IMR-90 (cell line): Measurements from ENCODE around the gene ANKRD1. TPM values are rescaled to one million over a fixed set of nuclear protein-coding genes. Genes with fewer than 3 reads are reported as not detected.

ENCODE experiments used
- ATAC-seq: fragments of 200-7000 bp; cut with Tn5 transposase; 2 replicates; pipeline ENCODE4 v1.9.1; 2020; ENCODE audit warnings: low read depth, mild to moderate bottlenecking, moderate library complexity
- BruUV-seq: library from RNA; stranded (reverse); fragments of 400-500 nt; replicated peaks from 2 replicates; lab custom pipeline; 2021; lab: Mats Ljungman, UMichigan
- CTCF ChIA-PET: fragments of 300-600 bp; formaldehyde crosslinking; extraction: SDS; loops from one replicate; lab custom pipeline; 2021; ENCODE audit warnings: antibody characterized with exemption; lab: Yijun Ruan, JAX
- POLR2A ChIA-PET: fragments of 300-600 bp; sonication (Branson Sonifier 250); formaldehyde crosslinking; loops from one replicate; lab custom pipeline; 2022; ENCODE audit warnings: antibody characterized with exemption; ENCODE audit not compliant: unreplicated experiment; lab: Charles Lee
- DNase-seq: peaks from one replicate; pipeline ENCODE4 v3.0.0; 2013
- H2AFZ ChIP-seq: replicated peaks from 2 replicates; pipeline ENCODE3; 2013; ENCODE audit warnings: low read length, mild to moderate bottlenecking; ENCODE audit not compliant: poor library complexity
- H2AK5ac ChIP-seq: 2 replicates; pipeline ENCODE4 v1.6.1; 2013; ENCODE audit warnings: low read depth, low read length, inconsistent platforms
- H2AK9ac ChIP-seq: replicated peaks from 2 replicates; pipeline ENCODE3; 2013; ENCODE audit warnings: mild to moderate bottlenecking, low read depth, low read length, moderate library complexity; ENCODE audit not compliant: poor library complexity
- H2BK120ac ChIP-seq: 2 replicates; pipeline ENCODE4 v1.6.1; 2013; ENCODE audit warnings: low read depth, low read length, inconsistent platforms
- H2BK15ac ChIP-seq: 3 replicates; pipeline ENCODE4 v1.6.1; 2013; ENCODE audit warnings: low read depth, low read length, inconsistent platforms
- H2BK20ac ChIP-seq: 2 replicates; pipeline ENCODE4 v1.6.1; 2013; ENCODE audit warnings: low read depth, mild to moderate bottlenecking, inconsistent platforms, low read length, moderate library complexity
- H2BK5ac ChIP-seq: 2 replicates; pipeline ENCODE4 v1.6.1; 2013; ENCODE audit warnings: mild to moderate bottlenecking, low read depth, low read length, inconsistent platforms; ENCODE audit not compliant: poor library complexity, severe bottlenecking
- H3K14ac ChIP-seq: replicated peaks from 2 replicates; pipeline ENCODE4 v1.6.1; 2013; ENCODE audit warnings: low read depth, low read length, inconsistent platforms
- H3K18ac ChIP-seq: 2 replicates; pipeline ENCODE4 v1.6.1; 2013; ENCODE audit warnings: low read depth, low read length, control low read depth
- H3K23ac ChIP-seq: 2 replicates; pipeline ENCODE4 v1.6.1; 2013; ENCODE audit warnings: low read depth, low read length, inconsistent platforms
- H3K27ac ChIP-seq: 2 replicates; pipeline ENCODE4 v1.5.1; 2013; ENCODE audit warnings: mild to moderate bottlenecking, control low read depth, low read length; ENCODE audit not compliant: insufficient read depth
- H3K27me3 ChIP-seq: 2 replicates; pipeline ENCODE4 v1.6.1; 2013; ENCODE audit warnings: low read length; ENCODE audit not compliant: control insufficient read depth, insufficient read depth
- H3K36me3 ChIP-seq: 2 replicates; pipeline ENCODE4 v1.6.1; 2013; ENCODE audit warnings: low read length, mixed read lengths; ENCODE audit not compliant: control insufficient read depth, insufficient read depth
- H3K4ac ChIP-seq: 2 replicates; pipeline ENCODE4 v1.6.1; 2013; ENCODE audit warnings: low read depth, low read length, inconsistent platforms
- H3K4me1 ChIP-seq: 2 replicates; pipeline ENCODE4 v1.6.1; 2013; ENCODE audit warnings: low read length, mixed read lengths; ENCODE audit not compliant: control insufficient read depth, insufficient read depth
- H3K4me2 ChIP-seq: 2 replicates; pipeline ENCODE4 v1.6.1; 2013; ENCODE audit warnings: low read depth, mild to moderate bottlenecking, control low read depth, low read length, moderate library complexity
- H3K4me3 ChIP-seq: 2 replicates; pipeline ENCODE4 v1.5.1; 2013; ENCODE audit warnings: low read depth, mild to moderate bottlenecking, control low read depth, low read length, moderate library complexity; ENCODE audit not compliant: insufficient read depth
- H3K56ac ChIP-seq: 2 replicates; pipeline ENCODE4 v1.6.1; 2013; ENCODE audit warnings: low read length, inconsistent platforms; ENCODE audit not compliant: insufficient read depth; ENCODE audit errors: extremely low read depth
- H3K79me1 ChIP-seq, 2 experiments: 2 replicates each; pipeline ENCODE4 v1.6.1; 2013; ENCODE audit warnings: low read length in 2 of 2, inconsistent platforms in 1 of 2, low read depth in 1 of 2
- H3K9ac ChIP-seq: 2 replicates; pipeline ENCODE4 v1.6.1; 2013; ENCODE audit warnings: low read depth, low read length, control low read depth
- H3K9me1 ChIP-seq: 2 replicates; pipeline ENCODE4 v1.6.1; 2013; ENCODE audit warnings: low read length, inconsistent platforms; ENCODE audit not compliant: insufficient read depth
- H3K9me3 ChIP-seq: 2 replicates; pipeline ENCODE4 v1.6.1; 2013; ENCODE audit warnings: low read length; ENCODE audit not compliant: control insufficient read depth, insufficient read depth
- H4K20me1 ChIP-seq: 2 replicates; pipeline ENCODE4 v1.6.1; 2013; ENCODE audit warnings: low read length, inconsistent platforms; ENCODE audit not compliant: insufficient read depth
- H4K5ac ChIP-seq: 2 replicates; pipeline ENCODE4 v1.6.1; 2013; ENCODE audit warnings: mild to moderate bottlenecking, low read depth, low read length, control low read depth
- H4K8ac ChIP-seq, 2 experiments: 2 replicates each; pipeline ENCODE4 v1.6.1; 2013; ENCODE audit warnings: low read depth in 2 of 2, low read length in 2 of 2, control low read depth in 1 of 2, inconsistent platforms in 1 of 2
- H4K91ac ChIP-seq: 2 replicates; pipeline ENCODE4 v1.6.1; 2013; ENCODE audit warnings: low read depth, low read length, inconsistent platforms; ENCODE audit not compliant: insufficient read depth
- NFE2L2 ChIP-seq: fragments of 150-350 bp; IDR thresholded peaks from 2 replicates; pipeline ENCODE4 v1.6.1; 2016; ENCODE audit warnings: low read depth, mild to moderate bottlenecking, low read length
- RCOR1 ChIP-seq: IDR thresholded peaks from 2 replicates; pipeline ENCODE4 v1.6.1; 2012; ENCODE audit warnings: mild to moderate bottlenecking, low read length, improper control_type of control experiment; ENCODE audit not compliant: insufficient replicate concordance
- WGBS, 2 experiments: methylation state at CpG; one replicate each; pipeline versions ENCODE4 v1.1.5 to v1.1.7; 2013; ENCODE audit warnings: missing lambda C conversion rate in 2 of 2; ENCODE audit not compliant: insufficient read length in 1 of 2; ENCODE audit errors: extremely low coverage in 2 of 2; 5-methylcytosine and 5-hydroxymethylcytosine counted together
- dilution Hi-C: fragments of 300-500 bp; cut with HindIII; formaldehyde crosslinking; loops from one replicate; pipeline ENCODE4 v1.14.3; 2018; ENCODE audit warnings: low sequenced_read_pairs; ENCODE audit not compliant: unreplicated experiment
- in situ Hi-C: fragments of 300-500 bp; cut with MboI; formaldehyde crosslinking; loops from 3 replicates; pipeline ENCODE4 v1.14.3; 2019; ENCODE audit warnings: low sequenced_read_pairs, inconsistent platforms, mixed read lengths
- intact Hi-C: fragments of 100-400 bp; cut with micrococcal nuclease; formaldehyde crosslinking; loops from 2 replicates; pipeline ENCODE4 v1.10.0; 2022
- polyA plus RNA-seq, 3 experiments: library from polyadenylated mRNA; depleted of rRNA; stranded (reverse); fragments of >200 nt; gene quantifications; 2 replicates each; pipeline ENCODE4 v1.2.3, GENCODE V29; 2012; ENCODE audit warnings: low replicate concordance in 1 of 3
- total RNA-seq: library from RNA; depleted of rRNA; stranded (reverse); fragments of >200 nt; gene quantifications from 2 replicates; pipeline ENCODE4 v1.2.3, GENCODE V29; 2012

The ANKRD1 gene
- total and polyA plus RNA-seq, 2 of the 4 experiments (the other 2 are of a cell fraction) = 7.4 to 10.8 TPM

- dilution Hi-C loops (no loop called here), intact Hi-C loops (no loop called here), in situ Hi-C loops (no loop called here)
- Histone ChIP-seq H3K56ac (peak overlapping the region; percentile 68; the same call in 1 of the 2 replicates), H4K20me1 (no peaks in the 10 kb centered on the region), H2BK20ac (peak overlapping the region; percentile 96), H3K27me3 (no peaks in the 10 kb centered on the region), H3K18ac (peak overlapping the region; percentile 76), H2AK5ac (peak overlapping the region; percentile 95), H3K14ac (peak overlapping the region; percentile 89), H4K91ac (peak overlapping the region; percentile 98), H4K8ac (peak overlapping the region; percentile 96 to 97), H2BK15ac (peak overlapping the region; percentile 94), H3K79me1 (no peaks in the 10 kb centered on the region), H3K9me1 (peaks cover 9% of the 10 kb centered on the region), H3K4me1 (peaks cover 13% of the 10 kb centered on the region), H3K4me2 (peak overlapping the region; percentile 37), H3K4me3 (no peak overlapping the region), H2AK9ac (peak overlapping the region; percentile 48), H3K27ac (peak overlapping the region; percentile 68), H3K4ac (peak overlapping the region; percentile 94), H3K9ac (peak overlapping the region; percentile 71), H4K5ac (peak overlapping the region; percentile 76), H2AFZ (peak overlapping the region; percentile 90), H3K9me3 (no peaks in the 10 kb centered on the region), H3K36me3 (no peaks in the 10 kb centered on the region), H2BK120ac (peak overlapping the region; percentile 98), H3K23ac (peak overlapping the region; percentile 54), H2BK5ac (peak overlapping the region; percentile 67)
- no peak for TF ChIP-seq RCOR1
- no peak for TF ChIP-seq NFE2L2
- ATAC-seq (peak; percentile 41), DNase-seq (peak; percentile 19)
- BruUV-seq = no TSS peak
- WGBS, 2 experiments = no CpG with 5 or more reads among the region's 5 CpGs
- ChIA-PET CTCF (interaction anchor here (0.9 kb wide), 1 partner anchor 11 kb away, joined by 3 read pairs; no protein-coding TSS in a partner anchor), POLR2A (interaction anchor here (1.1 kb wide), 1 partner anchor 14 kb away, joined by 3 read pairs; no protein-coding TSS in a partner anchor)
These were observed 14.8 kb upstream of the ANKRD1 start for GRCh38 chr10:90935581-90936275.
